Measurements from ENCODE around the gene CDH23. TPM values are rescaled to one million over a fixed set of nuclear protein-coding genes. Genes with fewer than 3 reads are reported as not detected.

The CDH23 gene
- total RNA-seq, 2 donors from 2014 or later, result 1.1 to 2.8 TPM

GRCh38 chr10:71435571-71436267, 39.0 kb downstream of the CDH23 start:
- no peak for DNase-seq
- no peak overlapping the region for H3K4me3 Mint-ChIP-seq
- no peak for ATAC-seq (replicated peaks in 1 of 2)
- H3K27ac Mint-ChIP-seq, result no peak overlapping the region
- H3K4me1 Mint-ChIP-seq (ENCODE audit: low read depth), result no peaks in the 10 kb centered on the region
- no peaks in the 10 kb centered on the region for H3K27me3 Mint-ChIP-seq (ENCODE audit: low read depth)
- no peaks in the 10 kb centered on the region for H3K36me3 Mint-ChIP-seq (ENCODE audit: insufficient read depth in 2 of 2)
- no peaks in the 10 kb centered on the region for H3K9me3 Mint-ChIP-seq

- Mint-ChIP-seq H3K27me3 (ENCODE audit: low read depth) (no peaks in the 10 kb centered on the region), H3K9me3 (no peaks in the 10 kb centered on the region), H3K27ac (no peak overlapping the region), H3K36me3 (ENCODE audit: insufficient read depth in 2 of 2) (no peaks in the 10 kb centered on the region), H3K4me1 (ENCODE audit: low read depth) (no peaks in the 10 kb centered on the region), H3K4me3 (no peak overlapping the region)
- DNase-seq, result no peak
- no peak for ATAC-seq (replicated peaks in 1 of 2)
Measured at GRCh38 chr10:71436268-71437125, 39.8 kb downstream of the CDH23 start.

GRCh38 chr10:71437537-71438092, 40.9 kb downstream of the CDH23 start:
- H3K27ac Mint-ChIP-seq, result no peak overlapping the region
- H3K36me3 Mint-ChIP-seq (ENCODE audit: insufficient read depth in 2 of 2), result no peaks in the 10 kb centered on the region
- no peak overlapping the region for H3K4me3 Mint-ChIP-seq
- H3K27me3 Mint-ChIP-seq (ENCODE audit: low read depth), result no peaks in the 10 kb centered on the region
- DNase-seq (no peak), ATAC-seq (replicated peaks in 1 of 2) (no peak)
- H3K9me3 Mint-ChIP-seq, result no peaks in the 10 kb centered on the region
- no peaks in the 10 kb centered on the region for H3K4me1 Mint-ChIP-seq (ENCODE audit: low read depth)

- DNase-seq (no peak), ATAC-seq (replicated peaks in 1 of 2) (no peak)
- Mint-ChIP-seq H3K4me3 (no peak overlapping the region), H3K4me1 (ENCODE audit: low read depth) (no peaks in the 10 kb centered on the region), H3K27ac (no peak overlapping the region), H3K36me3 (ENCODE audit: insufficient read depth in 2 of 2) (no peaks in the 10 kb centered on the region), H3K27me3 (ENCODE audit: low read depth) (no peaks in the 10 kb centered on the region), H3K9me3 (no peaks in the 10 kb centered on the region)
Measured at GRCh38 chr10:71438761-71439160, 42.0 kb downstream of the CDH23 start.

- Mint-ChIP-seq H3K27me3 (ENCODE audit: low read depth) (no peaks in the 10 kb centered on the region), H3K4me1 (ENCODE audit: low read depth) (no peaks in the 10 kb centered on the region)
- no peak for ATAC-seq (replicated peaks in 1 of 2)
Measured at GRCh38 chr10:71439670-71440425, 43.1 kb downstream of the CDH23 start.

GRCh38 chr10:71440506-71441035, 43.9 kb downstream of the CDH23 start:
- DNase-seq, result no peak
- Mint-ChIP-seq H3K4me3 (no peak overlapping the region), H3K36me3 (ENCODE audit: insufficient read depth in 2 of 2) (no peaks in the 10 kb centered on the region), H3K27ac (no peak overlapping the region), H3K4me1 (ENCODE audit: low read depth) (no peaks in the 10 kb centered on the region), H3K9me3 (no peaks in the 10 kb centered on the region), H3K27me3 (ENCODE audit: low read depth) (no peaks in the 10 kb centered on the region)
- no peak for ATAC-seq (replicated peaks in 1 of 2)

More at GRCh38 chr10:71439670-71440425, 43.1 kb downstream of the CDH23 start:
- no peaks in the 10 kb centered on the region for H3K36me3 Mint-ChIP-seq (ENCODE audit: insufficient read depth in 2 of 2)
- DNase-seq, result no peak
- no peak overlapping the region for H3K27ac Mint-ChIP-seq
- H3K4me3 Mint-ChIP-seq, result no peak overlapping the region
- H3K9me3 Mint-ChIP-seq, result no peaks in the 10 kb centered on the region

GRCh38 chr10:71442000-71442399, 45.3 kb downstream of the CDH23 start:
- ATAC-seq (replicated peaks in 1 of 2) (no peak), DNase-seq (no peak)
- Mint-ChIP-seq H3K4me1 (ENCODE audit: low read depth) (no peaks in the 10 kb centered on the region), H3K27ac (no peak overlapping the region), H3K27me3 (ENCODE audit: low read depth) (no peaks in the 10 kb centered on the region), H3K36me3 (ENCODE audit: insufficient read depth in 2 of 2) (no peaks in the 10 kb centered on the region), H3K4me3 (no peak overlapping the region), H3K9me3 (no peaks in the 10 kb centered on the region)

GRCh38 chr10:71442859-71443570, 46.3 kb downstream of the CDH23 start:
- ATAC-seq (replicated peaks in 1 of 2), result no peak
- Mint-ChIP-seq H3K27me3 (ENCODE audit: low read depth) (no peaks in the 10 kb centered on the region), H3K4me1 (ENCODE audit: low read depth) (no peaks in the 10 kb centered on the region), H3K4me3 (no peak overlapping the region), H3K9me3 (no peaks in the 10 kb centered on the region), H3K36me3 (ENCODE audit: insufficient read depth in 2 of 2) (no peaks in the 10 kb centered on the region), H3K27ac (no peak overlapping the region)
- DNase-seq, result no peak

GRCh38 chr10:71443676-71444075, 47.0 kb downstream of the CDH23 start:
- H3K4me1 Mint-ChIP-seq (ENCODE audit: low read depth), result no peaks in the 10 kb centered on the region
- H3K9me3 Mint-ChIP-seq, result no peaks in the 10 kb centered on the region
- no peaks in the 10 kb centered on the region for H3K27me3 Mint-ChIP-seq (ENCODE audit: low read depth)
- ATAC-seq (replicated peaks in 1 of 2) (no peak), DNase-seq (no peak)
- no peaks in the 10 kb centered on the region for H3K36me3 Mint-ChIP-seq (ENCODE audit: insufficient read depth in 2 of 2)
- H3K27ac Mint-ChIP-seq, result no peak overlapping the region
- no peak overlapping the region for H3K4me3 Mint-ChIP-seq

- Mint-ChIP-seq H3K27me3 (ENCODE audit: low read depth) (no peaks in the 10 kb centered on the region), H3K27ac (no peak overlapping the region), H3K4me3 (no peak overlapping the region), H3K9me3 (no peaks in the 10 kb centered on the region), H3K4me1 (ENCODE audit: low read depth) (no peaks in the 10 kb centered on the region), H3K36me3 (ENCODE audit: insufficient read depth in 2 of 2) (no peaks in the 10 kb centered on the region)
- no peak for DNase-seq
- no peak for ATAC-seq (replicated peaks in 1 of 2)
Measured at GRCh38 chr10:71444284-71445054, 47.7 kb downstream of the CDH23 start.

- Mint-ChIP-seq H3K27me3 (ENCODE audit: low read depth) (no peaks in the 10 kb centered on the region), H3K4me3 (no peak overlapping the region), H3K36me3 (ENCODE audit: insufficient read depth in 2 of 2) (no peaks in the 10 kb centered on the region), H3K27ac (no peak overlapping the region), H3K4me1 (ENCODE audit: low read depth) (no peaks in the 10 kb centered on the region), H3K9me3 (no peaks in the 10 kb centered on the region)
- DNase-seq, result no peak
- no peak for ATAC-seq (replicated peaks in 1 of 2)
Measured at GRCh38 chr10:71447676-71448075, 51.0 kb downstream of the CDH23 start.

- Mint-ChIP-seq H3K27me3 (ENCODE audit: low read depth) (no peaks in the 10 kb centered on the region), H3K36me3 (ENCODE audit: insufficient read depth in 2 of 2) (no peaks in the 10 kb centered on the region), H3K4me3 (no peak overlapping the region), H3K9me3 (no peaks in the 10 kb centered on the region), H3K27ac (no peak overlapping the region), H3K4me1 (ENCODE audit: low read depth) (no peaks in the 10 kb centered on the region)
- ATAC-seq (replicated peaks in 1 of 2) (no peak), DNase-seq (no peak)
Measured at GRCh38 chr10:71448146-71448545, 51.4 kb downstream of the CDH23 start.

Data from activated T-cell treated with anti-CD3 and anti-CD28 coated beads, Interleukin-2, amount 50 U/mL, for 72 hours (primary cell).